Fibroblast of skin of scalp (primary cell): Measurements from ENCODE around the gene SYPL1.

Experiments used
- DNase-seq: peaks from one replicate; pipeline ENCODE4 v3.0.0-alpha.2; 2013

SYPL1 gene

DNA sequence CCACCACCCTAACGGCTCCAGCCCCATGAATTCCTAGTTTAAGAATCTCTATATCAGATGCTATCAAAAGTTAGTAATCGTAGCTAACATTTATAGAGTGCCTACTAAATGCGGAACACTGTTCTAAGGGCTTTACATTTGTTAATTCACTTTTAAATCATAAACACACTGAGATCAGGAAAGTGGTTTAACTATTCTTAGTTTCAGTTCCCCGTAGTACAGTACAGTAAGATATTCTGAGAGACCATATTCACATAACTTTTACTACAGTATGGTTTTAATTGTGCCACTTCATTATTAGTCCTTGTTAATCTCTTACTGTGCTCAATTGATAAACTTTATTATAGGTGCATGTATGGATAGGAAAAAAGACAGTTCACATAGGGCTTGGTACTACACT is 22.5 kb downstream of the SYPL1 start:
- DNase-seq, result no peak

DNA sequence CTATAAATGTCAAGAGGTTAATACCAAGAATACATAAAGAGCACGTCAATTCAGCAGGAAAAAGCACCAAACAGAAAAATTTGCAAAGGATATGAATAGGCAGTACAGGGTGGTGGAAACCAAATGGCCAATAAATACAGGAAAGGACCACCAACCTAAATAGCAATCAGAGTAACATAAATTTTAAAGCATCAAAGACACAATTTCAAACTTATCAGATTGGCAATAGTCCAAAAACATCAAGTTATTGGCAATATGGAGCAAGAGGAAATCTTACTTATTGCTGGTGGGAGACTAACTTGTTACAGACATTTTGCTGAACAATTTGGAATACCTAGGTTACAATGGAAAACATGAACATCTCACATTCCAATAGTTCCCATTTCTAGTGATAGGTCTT is 24.1 kb downstream of the SYPL1 start:
- DNase-seq, result no peak

- no peak for DNase-seq
These were observed 26.1 kb downstream of the SYPL1 start for GRCh38 chr7:106086062-106086461.

DNA sequence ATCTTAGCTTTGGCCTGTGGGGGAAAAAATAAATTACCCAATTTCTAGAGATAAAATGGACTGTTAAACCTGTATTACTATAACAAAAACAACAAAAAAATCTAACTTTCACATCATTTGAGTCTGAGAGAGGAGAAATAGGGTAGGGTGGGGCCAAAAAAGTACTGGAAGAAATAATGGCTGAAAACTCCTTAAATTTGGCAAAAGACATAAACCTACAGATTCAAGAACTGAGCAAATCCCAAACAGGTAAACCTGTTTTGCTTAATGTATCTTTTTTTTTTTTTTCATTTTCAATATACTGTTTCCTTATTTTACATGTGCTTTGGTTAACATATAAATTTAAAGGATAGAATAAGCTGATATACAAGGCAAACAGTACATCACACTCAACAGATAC is 27.1 kb downstream of the SYPL1 start:
- no peak for DNase-seq

- DNase-seq, result no peak
These were observed 28.4 kb downstream of the SYPL1 start for GRCh38 chr7:106083717-106084116.

- no peak for DNase-seq
These were observed 29.8 kb downstream of the SYPL1 start for GRCh38 chr7:106082087-106082854.

DNA sequence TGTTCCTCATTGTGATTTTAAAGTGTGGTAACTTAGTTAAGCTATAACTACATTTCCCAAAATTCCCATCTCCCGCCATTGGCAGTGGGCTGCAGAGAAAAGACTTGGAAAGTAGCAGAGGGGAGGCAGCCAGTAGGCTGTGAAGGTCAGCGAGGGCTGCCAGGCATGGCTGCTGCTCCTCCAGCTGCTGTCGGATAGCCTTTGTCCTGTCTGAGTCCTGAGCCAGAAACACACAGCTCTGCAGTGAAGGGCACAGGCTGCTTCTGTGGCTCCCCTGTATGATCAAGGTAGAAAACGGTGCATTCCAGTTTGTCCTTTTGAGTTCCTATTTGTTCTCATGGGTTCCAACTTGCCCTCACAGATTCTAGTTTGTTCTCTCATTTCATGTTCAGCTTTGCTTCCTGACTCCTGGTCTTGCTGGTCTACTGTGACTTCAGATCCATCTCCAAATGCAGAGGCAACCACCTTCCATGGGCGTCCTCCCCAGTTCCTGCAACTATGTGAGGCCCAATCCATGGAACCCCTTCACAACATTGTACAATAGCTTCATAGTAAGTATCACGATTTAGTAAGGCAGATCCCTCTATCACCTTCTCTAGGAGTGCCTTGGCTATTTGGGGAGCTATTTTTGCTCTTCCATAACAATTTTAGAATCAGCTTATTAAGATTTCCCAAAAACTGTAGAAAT is 31.7 kb downstream of the SYPL1 start:
- DNase-seq, result no peak

- DNase-seq, result no peak
These were observed 35.6 kb downstream of the SYPL1 start for GRCh38 chr7:106076537-106076936.

DNA sequence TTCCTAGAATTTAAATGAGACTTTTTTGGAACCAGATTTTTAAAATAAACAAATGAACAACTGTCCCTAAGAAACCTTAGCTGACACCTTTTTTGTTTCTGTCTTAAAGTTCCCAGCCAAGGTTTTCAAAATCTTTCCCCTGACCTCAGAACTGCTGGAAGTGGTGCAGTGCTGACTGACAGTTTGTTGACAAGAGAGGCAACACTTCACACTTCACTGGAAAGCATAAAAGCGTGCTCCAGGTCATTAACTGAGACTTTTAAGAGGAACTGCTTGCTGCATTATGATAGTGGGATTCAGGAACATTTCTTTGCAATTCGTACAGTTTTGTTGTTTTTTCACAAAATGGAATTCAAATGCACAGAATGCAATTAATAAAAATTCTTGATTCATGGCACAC is 36.2 kb downstream of the SYPL1 start:
- no peak for DNase-seq

- no peak for DNase-seq
These were observed 37.9 kb downstream of the SYPL1 start for GRCh38 chr7:106074257-106074656.

DNA sequence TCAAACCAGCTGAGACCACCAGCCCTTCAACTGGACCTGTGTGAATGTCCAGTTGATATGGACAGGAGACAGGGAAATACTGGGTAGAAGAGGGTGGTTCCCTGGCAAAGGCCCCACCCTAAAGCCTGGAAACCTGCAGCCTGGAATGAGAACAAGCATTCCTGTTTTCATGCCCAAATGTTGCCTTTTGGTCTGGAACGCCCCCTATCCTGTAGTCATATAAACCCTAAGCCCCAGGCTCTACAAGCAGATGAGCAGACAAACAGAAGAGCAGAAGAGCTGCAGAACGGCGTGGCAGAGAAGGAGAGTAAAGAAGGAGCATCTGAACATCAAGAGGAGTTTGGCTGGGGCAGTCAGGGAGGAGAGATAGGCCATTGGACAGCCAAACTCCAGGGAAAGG is 38.4 kb downstream of the SYPL1 start:
- no peak for DNase-seq

- no peak for DNase-seq
These were observed 39.4 kb downstream of the SYPL1 start for GRCh38 chr7:106072715-106073091.

DNA sequence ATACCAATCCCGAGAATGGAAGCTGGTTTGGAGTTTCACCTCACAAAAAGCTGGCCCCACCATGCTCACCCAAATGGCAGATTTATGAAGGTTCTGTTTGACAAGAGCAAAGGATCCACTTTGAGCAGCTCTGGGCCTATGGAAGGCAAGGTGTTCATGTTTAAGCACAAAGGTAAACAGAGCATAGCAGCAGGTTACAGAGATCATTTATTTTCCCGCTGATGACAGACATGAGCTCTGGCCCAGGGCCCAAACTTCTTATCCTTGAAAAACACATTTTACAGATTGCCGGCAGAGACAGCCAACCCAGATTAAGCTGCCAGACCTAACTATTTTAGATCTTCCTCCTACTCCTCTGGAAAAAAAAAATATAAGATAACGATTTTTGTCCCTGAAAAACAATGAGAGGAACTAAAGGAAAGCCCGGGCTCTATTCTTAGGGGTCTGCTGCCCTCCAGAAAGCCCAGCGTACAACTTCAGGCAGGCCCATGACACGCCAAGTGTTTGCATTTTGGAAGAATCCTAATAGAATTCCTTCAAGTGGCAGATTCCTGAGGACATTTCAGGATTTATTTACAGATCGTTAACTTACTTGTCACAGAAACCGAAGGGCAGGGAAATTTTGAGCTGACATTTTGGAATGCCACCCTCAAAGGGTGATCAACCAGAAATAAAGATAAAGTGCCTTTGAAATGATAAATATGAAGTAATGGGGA is 40.0 kb downstream of the SYPL1 start:
- no peak for DNase-seq

DNA sequence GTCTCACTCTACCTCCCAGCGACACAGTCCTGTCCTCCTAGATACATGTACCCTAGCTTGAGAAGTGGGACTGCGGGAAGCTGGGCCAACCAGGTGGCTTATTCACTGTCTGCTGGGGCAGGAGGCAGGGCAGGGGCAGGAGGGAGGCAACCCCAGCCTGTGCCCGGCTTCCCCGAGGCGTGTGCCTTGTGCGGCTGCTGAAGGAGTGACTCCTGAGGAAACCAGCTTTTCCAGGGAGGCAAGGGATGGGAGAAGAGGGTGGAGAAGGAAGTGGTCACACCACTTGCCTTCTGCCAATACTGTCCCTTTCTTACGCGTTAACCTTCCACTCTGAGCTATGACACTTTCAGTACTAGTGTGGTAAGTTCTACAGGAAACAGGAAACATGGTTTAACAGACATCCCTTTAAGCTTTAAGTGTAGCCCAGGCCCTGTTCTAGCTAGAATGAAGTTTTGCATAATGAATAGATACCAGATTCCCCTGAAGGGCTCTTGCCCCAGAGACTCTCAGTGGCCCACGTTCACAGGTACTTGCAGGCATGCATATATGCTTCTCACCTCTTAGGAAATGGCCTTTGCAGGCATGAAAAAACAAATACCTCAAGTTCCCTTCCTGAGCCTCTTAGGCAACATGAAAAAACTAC is 40.6 kb downstream of the SYPL1 start:
- DNase-seq, result no peak

DNA sequence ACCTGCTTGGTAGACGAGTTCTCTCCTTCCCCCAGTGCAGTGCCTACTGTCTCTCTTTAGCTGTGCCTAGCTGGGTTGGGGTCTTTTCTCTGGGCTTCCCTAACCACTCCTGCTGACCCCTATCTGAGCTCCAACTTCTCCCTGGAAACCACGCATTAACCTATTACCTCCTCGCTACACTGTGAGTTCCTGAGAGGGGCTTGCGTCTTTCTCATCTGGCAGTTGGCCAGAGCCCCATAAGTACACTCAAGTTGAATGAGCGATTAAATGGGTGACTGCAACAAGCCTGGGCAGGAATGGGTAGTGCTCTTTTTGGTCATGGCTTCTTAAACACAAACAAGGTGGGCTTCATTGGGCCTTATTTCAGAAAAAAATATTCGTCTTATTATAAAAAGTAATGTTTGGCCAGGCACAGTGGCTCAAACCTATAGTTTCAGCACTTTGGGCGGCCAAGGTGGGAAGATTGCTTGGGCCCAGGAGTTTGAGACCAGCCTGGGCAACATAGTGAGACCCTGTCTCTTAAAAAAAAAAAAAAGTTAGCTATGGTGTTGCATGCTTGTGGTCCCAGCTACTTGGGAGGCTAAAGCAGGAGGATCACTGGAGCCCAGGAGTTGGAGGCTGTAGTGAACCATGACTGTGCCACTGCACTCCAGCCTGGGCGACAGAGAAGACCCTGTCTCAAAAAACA is 41.4 kb downstream of the SYPL1 start:
- DNase-seq, result no peak

- DNase-seq, result no peak
These were observed 41.9 kb downstream of the SYPL1 start for GRCh38 chr7:106070201-106070551.

- DNase-seq, result no peak
These were observed 42.5 kb downstream of the SYPL1 start for GRCh38 chr7:106069471-106070200.

DNA sequence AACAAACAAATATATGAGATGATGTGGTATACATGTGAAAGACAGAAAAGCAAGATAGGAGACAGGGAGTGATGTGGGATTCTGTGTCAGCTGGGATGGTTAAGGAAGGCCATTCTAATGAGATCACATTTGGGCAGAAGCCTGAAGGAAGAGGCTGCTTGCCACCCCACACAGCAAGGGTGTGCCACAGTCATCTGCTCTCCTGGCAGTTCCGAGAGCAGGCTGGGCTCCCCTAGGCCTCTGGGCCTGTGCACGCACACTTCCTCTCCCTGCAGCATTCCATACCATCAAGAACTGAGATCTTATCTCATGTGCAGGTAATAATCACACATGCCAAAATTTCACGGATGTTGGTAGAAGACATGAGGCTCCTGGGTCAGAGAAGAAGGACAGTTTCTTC is 43.1 kb downstream of the SYPL1 start:
- no peak for DNase-seq

DNA sequence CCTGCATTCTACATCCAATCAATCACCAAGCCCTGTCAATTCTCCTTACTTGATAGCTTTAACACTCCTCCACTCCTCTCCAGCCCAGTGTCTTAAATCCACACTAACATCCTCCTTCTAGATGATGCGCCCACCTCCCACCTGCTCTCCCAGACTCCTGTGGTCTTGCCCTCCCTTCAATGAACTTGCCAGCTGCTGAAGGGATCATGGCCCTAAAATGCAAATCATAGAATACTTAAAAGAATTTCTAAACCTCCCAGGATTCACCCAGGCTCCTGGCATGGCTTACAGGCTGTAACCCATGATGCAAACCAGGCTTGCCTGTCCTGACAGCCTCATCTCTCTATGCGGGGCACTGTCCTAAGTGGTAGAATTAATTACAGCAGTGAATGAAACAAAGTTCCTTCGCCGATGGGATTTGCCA is 43.6 kb downstream of the SYPL1 start:
- no peak for DNase-seq

GRCh38 chr7:106067678-106068077 is 44.4 kb downstream of the SYPL1 start:
- DNase-seq, result no peak

DNA sequence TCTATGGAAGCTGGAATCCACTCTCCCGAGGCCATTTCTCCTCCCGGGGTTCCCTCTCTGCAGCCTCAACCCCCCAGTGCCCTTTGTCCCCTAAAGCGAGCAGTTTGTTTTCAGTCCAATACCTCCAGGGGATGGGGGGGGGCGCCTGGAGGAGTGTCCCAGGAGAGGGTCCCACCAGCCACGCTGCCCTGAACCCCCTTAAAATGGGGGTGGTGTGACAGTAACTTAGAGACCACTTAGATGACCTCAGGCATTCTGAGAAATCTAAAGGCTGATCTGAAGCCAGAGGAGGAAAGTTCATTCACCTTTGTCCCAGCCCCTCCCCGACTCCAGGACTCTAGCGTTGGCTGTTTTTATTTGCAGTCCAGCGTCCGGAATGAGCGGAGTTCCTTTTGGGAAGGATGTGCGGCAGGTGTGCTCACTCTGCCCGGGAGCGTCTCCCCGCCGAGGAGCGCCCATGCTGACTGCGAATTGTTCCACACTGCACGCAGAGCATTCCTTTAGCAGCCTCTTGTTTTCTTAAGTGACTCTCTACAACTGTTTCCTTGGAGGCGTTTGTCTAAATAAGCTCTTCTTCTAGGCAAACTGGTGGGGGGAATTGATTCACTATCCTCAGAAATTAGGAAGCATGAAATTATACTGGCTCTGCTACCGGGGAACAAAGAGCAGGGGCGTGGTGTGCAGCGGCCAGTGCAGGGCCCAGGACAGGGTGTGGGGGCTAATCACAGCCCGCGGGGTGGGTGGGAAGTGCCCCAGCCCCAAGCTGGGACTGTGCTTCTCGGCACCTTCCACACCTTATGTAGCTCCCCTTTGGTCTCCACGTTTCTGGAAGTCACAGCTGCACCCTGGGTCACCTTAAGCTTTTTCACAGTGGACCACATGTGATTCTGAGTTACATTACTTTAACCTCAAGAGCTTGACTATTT is 46.3 kb downstream of the SYPL1 start:
- DNase-seq, result peak; percentile 46
